ENCODE data around the gene MEGF11. TPM values are rescaled to one million over a fixed set of nuclear protein-coding genes. Genes with fewer than 3 reads are reported as not detected.

The MEGF11 gene
- total RNA-seq, 4 donors from 2014 or later = 0.97 to 10.6 (median 4.0) TPM

- H3K4me3 ChIP-seq (ENCODE audit: low read depth, poor library complexity, severe bottlenecking) = no peak overlapping the region
- WGBS, 2 donors = 80 to 81% methylated on average over 10 of the region's 10 CpGs
- no peak for DNase-seq (ENCODE audit: low spot score in 2 of 2)
- TF ChIP-seq CTCF (IDR thresholded peaks at IDR 0.05) (no peak), POLR2A (IDR thresholded peaks at IDR 0.05) (no peak)
- intact Hi-C loops (cut with DNase I; ENCODE audit: low total_unique reads) = no loop called here
These were observed 15.9 kb downstream of the MEGF11 start for GRCh38 chr15:66237513-66238235.

- TF ChIP-seq POLR2A (IDR thresholded peaks at IDR 0.05) = no peak
- no peak for TF ChIP-seq CTCF (IDR thresholded peaks at IDR 0.05)
- DNase-seq (ENCODE audit: low spot score in 2 of 2) = no peak
- H3K4me3 ChIP-seq (ENCODE audit: low read depth, poor library complexity, severe bottlenecking) = no peak overlapping the region
- 75 to 81% methylated on average over 12 of the region's 12 CpGs for WGBS, 2 donors
- intact Hi-C loops (cut with DNase I; ENCODE audit: low total_unique reads) = no loop called here
These were observed 16.7 kb downstream of the MEGF11 start for GRCh38 chr15:66236806-66237375.

GRCh38 chr15:66235866-66236265, 17.7 kb downstream of the MEGF11 start:
- WGBS, 2 donors = 78 to 85% methylated on average over 2 of the region's 2 CpGs
- TF ChIP-seq POLR2A (IDR thresholded peaks at IDR 0.05) (no peak), CTCF (IDR thresholded peaks at IDR 0.05) (no peak)
- no peak for DNase-seq (ENCODE audit: low spot score in 2 of 2)
- H3K4me3 ChIP-seq (ENCODE audit: low read depth, poor library complexity, severe bottlenecking) = no peak overlapping the region
- intact Hi-C loops (cut with DNase I; ENCODE audit: low total_unique reads) = no loop called here

- intact Hi-C loops (cut with DNase I; ENCODE audit: low total_unique reads) = no loop called here
- H3K4me3 ChIP-seq (ENCODE audit: low read depth, poor library complexity, severe bottlenecking) = no peak overlapping the region
- 69 to 79% methylated on average over 9 of the region's 9 CpGs for WGBS, 2 donors
These were observed 18.8 kb downstream of the MEGF11 start for GRCh38 chr15:66234798-66235197.

GRCh38 chr15:66233487-66234415, 19.8 kb downstream of the MEGF11 start:
- DNase-seq (ENCODE audit: low spot score in 2 of 2) = no peak
- TF ChIP-seq POLR2A (IDR thresholded peaks at IDR 0.05) (no peak), CTCF (IDR thresholded peaks at IDR 0.05) (no peak)
- WGBS, 2 donors = 86 to 88% methylated on average over 14 of the region's 14 CpGs
- intact Hi-C loops (cut with DNase I; ENCODE audit: low total_unique reads) = no loop called here
- no peak overlapping the region for H3K4me3 ChIP-seq (ENCODE audit: low read depth, poor library complexity, severe bottlenecking)

More at GRCh38 chr15:66234798-66235197, 18.8 kb downstream of the MEGF11 start:
- no peak for DNase-seq (ENCODE audit: low spot score in 2 of 2)
- TF ChIP-seq CTCF (IDR thresholded peaks at IDR 0.05) = no peak
- TF ChIP-seq POLR2A (IDR thresholded peaks at IDR 0.05) = no peak
